Measurements from ENCODE around the gene DKK3.

The DKK3 gene

GRCh38 chr11:11983427-11983826 is 25.0 kb downstream of the DKK3 start:
- no peak for DNase-seq (ENCODE audit: low read depth, low spot score)

- no peak for DNase-seq (ENCODE audit: low read depth, low spot score)
Observed at GRCh38 chr11:11982975-11983374, 25.5 kb downstream of the DKK3 start.

GRCh38 chr11:11982461-11982860 is 26.0 kb downstream of the DKK3 start:
- no peak for DNase-seq (ENCODE audit: low read depth, low spot score)

- no peak for DNase-seq (ENCODE audit: low read depth, low spot score)
Observed at GRCh38 chr11:11981840-11982239, 26.6 kb downstream of the DKK3 start.

GRCh38 chr11:11981364-11981763 is 27.1 kb downstream of the DKK3 start:
- no peak for DNase-seq (ENCODE audit: low read depth, low spot score)

GRCh38 chr11:11980841-11981308 is 27.6 kb downstream of the DKK3 start:
- no peak for DNase-seq (ENCODE audit: low read depth, low spot score)

GRCh38 chr11:11980200-11980599 is 28.2 kb downstream of the DKK3 start:
- DNase-seq (ENCODE audit: low read depth, low spot score) = no peak

GRCh38 chr11:11979488-11980117 is 28.8 kb downstream of the DKK3 start:
- no peak for DNase-seq (ENCODE audit: low read depth, low spot score)

- DNase-seq (ENCODE audit: low read depth, low spot score) = no peak
Observed at GRCh38 chr11:11978792-11979487, 29.5 kb downstream of the DKK3 start.

- DNase-seq (ENCODE audit: low read depth, low spot score) = no peak
Observed at GRCh38 chr11:11978098-11978637, 30.3 kb downstream of the DKK3 start.

GRCh38 chr11:11977206-11977938 is 31.1 kb downstream of the DKK3 start:
- DNase-seq (ENCODE audit: low read depth, low spot score) = no peak

- DNase-seq (ENCODE audit: low read depth, low spot score) = no peak
Observed at GRCh38 chr11:11976481-11977127, 31.8 kb downstream of the DKK3 start.

- no peak for DNase-seq (ENCODE audit: low read depth, low spot score)
Observed at GRCh38 chr11:11975201-11976092, 33.0 kb downstream of the DKK3 start.

GRCh38 chr11:11973866-11974265 is 34.6 kb downstream of the DKK3 start:
- no peak for DNase-seq (ENCODE audit: low read depth, low spot score)

- DNase-seq (ENCODE audit: low read depth, low spot score) = no peak
Observed at GRCh38 chr11:11973361-11973800, 35.0 kb downstream of the DKK3 start.

GRCh38 chr11:11972730-11973341 is 35.6 kb downstream of the DKK3 start:
- DNase-seq (ENCODE audit: low read depth, low spot score) = no peak

GRCh38 chr11:11971906-11972547 is 36.4 kb downstream of the DKK3 start:
- no peak for DNase-seq (ENCODE audit: low read depth, low spot score)

- no peak for DNase-seq (ENCODE audit: low read depth, low spot score)
Observed at GRCh38 chr11:11970556-11970955, 37.9 kb downstream of the DKK3 start.

GRCh38 chr11:11969380-11970215 is 38.8 kb downstream of the DKK3 start:
- no peak for DNase-seq (ENCODE audit: low read depth, low spot score)

Data from activated CD4-positive, CD25-positive, alpha-beta regulatory T cell treated with anti-CD3 and anti-CD28 coated beads, Interleukin-2, amount 50 U/mL, for 16 hours (primary cell).